GM18520 (cell line): ENCODE results near the gene IL17C.

Source experiments
- ATAC-seq: cut with Tn5 transposase; IDR thresholded peaks from one replicate; pipeline ENCODE4 v1.9.1; 2021; ENCODE audit not compliant: unreplicated experiment

The IL17C gene

GRCh38 chr16:88638323-88639230 lies at the start of gene IL17C:
IL17C (plus strand) TSS chr16:88638572; CDS start chr16:88638642, 70 bp downstream.
- ATAC-seq: no peak

- no peak for ATAC-seq
Measured at GRCh38 chr16:88588754-88589153, 49.6 kb upstream of the IL17C start.

- no peak for ATAC-seq
Measured at GRCh38 chr16:88589441-88589840, 48.9 kb upstream of the IL17C start.

GRCh38 chr16:88591577-88592021 lies 46.8 kb upstream of the IL17C start:
- no peak for ATAC-seq

GRCh38 chr16:88593061-88593460 lies 45.3 kb upstream of the IL17C start:
- ATAC-seq: no peak

GRCh38 chr16:88593489-88593888 lies 44.9 kb upstream of the IL17C start:
- no peak for ATAC-seq

- ATAC-seq: no peak
Measured at GRCh38 chr16:88593910-88594309, 44.5 kb upstream of the IL17C start.

GRCh38 chr16:88595101-88595500 lies 43.3 kb upstream of the IL17C start:
- ATAC-seq: no peak

- no peak for ATAC-seq
Measured at GRCh38 chr16:88595921-88596320, 42.5 kb upstream of the IL17C start.

- no peak for ATAC-seq
Measured at GRCh38 chr16:88596483-88596882, 41.9 kb upstream of the IL17C start.

- ATAC-seq: no peak
Measured at GRCh38 chr16:88597856-88598491, 40.4 kb upstream of the IL17C start.

GRCh38 chr16:88599092-88599733 lies 39.2 kb upstream of the IL17C start:
- ATAC-seq: no peak

- no peak for ATAC-seq
Measured at GRCh38 chr16:88599825-88600538, 38.4 kb upstream of the IL17C start.

- no peak for ATAC-seq
Measured at GRCh38 chr16:88600539-88600896, 37.9 kb upstream of the IL17C start.

- no peak for ATAC-seq
Measured at GRCh38 chr16:88601313-88602036, 36.9 kb upstream of the IL17C start.

- no peak for ATAC-seq
Measured at GRCh38 chr16:88602091-88602490, 36.3 kb upstream of the IL17C start.

GRCh38 chr16:88605186-88606147 lies 32.9 kb upstream of the IL17C start:
- no peak for ATAC-seq

- ATAC-seq: no peak
Measured at GRCh38 chr16:88606148-88606757, 32.1 kb upstream of the IL17C start.

- ATAC-seq: no peak
Measured at GRCh38 chr16:88608076-88608475, 30.3 kb upstream of the IL17C start.
